WERI-Rb-1 (cell line): ENCODE data around the gene CD59.
"Not testable (repeated sequence)": the region's sequence is repeated elsewhere in the genome, so short reads cannot be mapped to it uniquely, and the experiment has no call there.

ENCODE experiments used
- DNase-seq: peaks from one replicate; pipeline ENCODE4 v3.0.0-alpha.2; 2020
- H3K27ac ChIP-seq: fragments of 250-450 bp; sonication (Bioruptor Pico); 2 replicates; pipeline ENCODE4 v1.5.1; 2020; ENCODE audit warnings: mild to moderate bottlenecking, moderate library complexity
- H3K27me3 ChIP-seq: fragments of 250-450 bp; sonication (Bioruptor Pico); 2 replicates; pipeline ENCODE4 v1.5.1; 2021; ENCODE audit warnings: mild to moderate bottlenecking, low read depth, moderate library complexity; ENCODE audit not compliant: insufficient read depth, severe bottlenecking
- H3K36me3 ChIP-seq: fragments of 250-450 bp; sonication (Bioruptor Pico); 2 replicates; pipeline ENCODE4 v1.5.1; 2020; ENCODE audit warnings: mild to moderate bottlenecking, moderate library complexity
- H3K4me3 ChIP-seq: 2 replicates; pipeline ENCODE4 v1.5.1; 2011; ENCODE audit warnings: low read depth, mild to moderate bottlenecking, control low read depth, low read length
- H3K9me3 ChIP-seq: fragments of 250-450 bp; sonication (Bioruptor Pico); 2 replicates; pipeline ENCODE4 v1.5.1; 2021; ENCODE audit warnings: mild to moderate bottlenecking, moderate library complexity; ENCODE audit not compliant: severe bottlenecking
- TF ChIP-seq, protein P1 (sequence below): IDR thresholded peaks from 2 replicates; pipeline ENCODE4 v1.5.1; 2011; ENCODE audit warnings: low read depth, mild to moderate bottlenecking, control low read depth, inconsistent platforms, low read length

Gene CD59

DNA sequence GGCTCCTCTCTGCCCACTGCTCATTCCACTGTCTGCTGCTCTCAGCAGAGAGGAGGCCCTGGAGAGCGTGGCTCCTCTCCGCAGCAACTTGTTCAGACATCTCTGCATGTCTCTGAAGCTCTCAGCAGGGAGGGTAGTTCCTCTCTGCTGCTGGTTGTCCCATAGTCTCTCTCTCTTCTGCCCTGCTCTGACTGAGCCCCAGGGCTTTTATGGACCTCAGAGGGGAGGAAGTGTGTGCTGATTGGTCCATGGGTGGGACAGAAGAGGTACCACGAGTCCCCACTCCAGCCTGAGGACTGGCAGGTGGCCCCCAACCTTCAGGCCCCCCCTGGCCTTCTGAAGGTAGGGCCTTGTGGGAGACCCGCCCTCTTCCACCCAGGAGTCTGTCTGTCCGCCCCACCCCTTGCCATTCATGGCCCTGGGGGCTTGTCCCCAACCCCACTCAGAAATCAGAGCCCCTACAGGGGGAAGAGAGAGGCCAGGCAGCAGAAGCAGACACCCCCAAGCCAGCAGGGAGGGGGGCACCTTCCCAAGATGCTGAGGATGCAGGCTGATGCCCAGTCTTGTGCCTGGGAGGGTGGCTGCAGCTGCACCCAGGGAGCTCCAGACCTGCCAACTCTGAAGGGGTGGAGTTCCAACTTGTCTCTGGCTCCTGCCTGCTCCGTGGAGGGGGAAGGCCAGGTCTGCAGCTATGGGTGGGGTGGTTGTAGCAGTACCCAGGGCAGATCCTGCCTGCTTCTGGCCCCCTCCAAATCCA is 70.7 kb downstream of the CD59 start:
- DNase-seq: no peak
- TF ChIP-seq, protein P1, sequence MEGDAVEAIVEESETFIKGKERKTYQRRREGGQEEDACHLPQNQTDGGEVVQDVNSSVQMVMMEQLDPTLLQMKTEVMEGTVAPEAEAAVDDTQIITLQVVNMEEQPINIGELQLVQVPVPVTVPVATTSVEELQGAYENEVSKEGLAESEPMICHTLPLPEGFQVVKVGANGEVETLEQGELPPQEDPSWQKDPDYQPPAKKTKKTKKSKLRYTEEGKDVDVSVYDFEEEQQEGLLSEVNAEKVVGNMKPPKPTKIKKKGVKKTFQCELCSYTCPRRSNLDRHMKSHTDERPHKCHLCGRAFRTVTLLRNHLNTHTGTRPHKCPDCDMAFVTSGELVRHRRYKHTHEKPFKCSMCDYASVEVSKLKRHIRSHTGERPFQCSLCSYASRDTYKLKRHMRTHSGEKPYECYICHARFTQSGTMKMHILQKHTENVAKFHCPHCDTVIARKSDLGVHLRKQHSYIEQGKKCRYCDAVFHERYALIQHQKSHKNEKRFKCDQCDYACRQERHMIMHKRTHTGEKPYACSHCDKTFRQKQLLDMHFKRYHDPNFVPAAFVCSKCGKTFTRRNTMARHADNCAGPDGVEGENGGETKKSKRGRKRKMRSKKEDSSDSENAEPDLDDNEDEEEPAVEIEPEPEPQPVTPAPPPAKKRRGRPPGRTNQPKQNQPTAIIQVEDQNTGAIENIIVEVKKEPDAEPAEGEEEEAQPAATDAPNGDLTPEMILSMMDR: no peak
- Histone ChIP-seq H3K36me3 (no peaks in the 10 kb centered on the region), H3K27me3 (no peaks in the 10 kb centered on the region), H3K4me3 (no peak overlapping the region), H3K9me3 (no peaks in the 10 kb centered on the region), H3K27ac (no peak overlapping the region)

GRCh38 chr11:33664827-33665226 is 71.4 kb downstream of the CD59 start:
- Histone ChIP-seq H3K4me3 (no peak overlapping the region), H3K9me3 (no peaks in the 10 kb centered on the region), H3K27ac (no peak overlapping the region), H3K36me3 (no peaks in the 10 kb centered on the region), H3K27me3 (no peaks in the 10 kb centered on the region)
- TF ChIP-seq, protein P1: no peak
- no peak for DNase-seq

GRCh38 chr11:33664166-33664565 is 72.1 kb downstream of the CD59 start:
- H3K4me3 ChIP-seq: no peak overlapping the region
- no peak for DNase-seq
- H3K27me3 ChIP-seq: no peaks in the 10 kb centered on the region
- no peak overlapping the region for H3K27ac ChIP-seq
- no peaks in the 10 kb centered on the region for H3K9me3 ChIP-seq
- no peaks in the 10 kb centered on the region for H3K36me3 ChIP-seq
- TF ChIP-seq, protein P1: no peak

DNA sequence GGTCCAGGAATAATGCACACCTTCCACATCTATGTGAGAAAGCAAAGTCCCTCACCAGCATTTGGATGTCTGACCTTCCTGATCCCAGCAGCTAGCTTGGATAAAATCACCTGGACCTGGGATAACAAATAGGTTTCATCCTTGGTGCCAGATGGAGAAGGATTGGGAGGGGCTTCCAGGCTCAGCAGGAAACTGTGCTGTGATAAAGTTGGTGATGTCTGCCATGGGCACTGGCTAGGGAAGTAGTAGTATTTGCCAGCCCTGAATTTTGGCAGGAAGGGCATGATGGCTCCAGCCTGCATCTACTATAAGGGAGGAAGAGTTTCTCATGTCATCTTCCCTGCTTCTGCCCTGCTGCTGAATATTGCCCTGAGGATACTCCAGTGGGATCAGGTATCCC is 73.1 kb downstream of the CD59 start:
- Histone ChIP-seq H3K27me3 (no peaks in the 10 kb centered on the region), H3K4me3 (no peak overlapping the region), H3K9me3 (no peaks in the 10 kb centered on the region), H3K36me3 (no peaks in the 10 kb centered on the region), H3K27ac (no peak overlapping the region)
- TF ChIP-seq, protein P1: no peak
- DNase-seq: no peak

GRCh38 chr11:33661526-33661925 is 74.7 kb downstream of the CD59 start:
- not testable (repeated sequence) for DNase-seq, H3K36me3 ChIP-seq, H3K4me3 ChIP-seq, H3K27me3 ChIP-seq, H3K9me3 ChIP-seq, H3K27ac ChIP-seq

DNA sequence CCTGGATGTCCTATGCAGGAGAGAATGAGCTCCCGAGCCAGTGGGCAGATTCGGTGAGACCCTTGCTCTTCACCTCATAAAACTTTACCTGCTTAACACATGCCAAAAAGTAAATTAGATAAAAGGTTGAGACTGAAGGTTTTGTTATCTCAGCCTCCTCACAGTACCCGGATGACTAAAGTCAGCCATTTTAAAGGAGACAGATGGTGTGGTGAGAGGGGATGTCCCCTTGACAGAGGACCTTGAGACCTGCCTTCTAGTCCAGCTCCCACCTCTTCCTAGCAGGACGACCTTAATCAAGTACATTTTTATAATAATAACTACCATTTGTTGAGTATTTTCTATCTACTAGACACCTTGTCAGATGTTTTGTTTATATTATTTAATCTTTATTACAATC is 75.3 kb downstream of the CD59 start:
- TF ChIP-seq, protein P1: no peak
- no peaks in the 10 kb centered on the region for H3K9me3 ChIP-seq
- no peak overlapping the region for H3K4me3 ChIP-seq
- H3K27ac ChIP-seq: no peak overlapping the region
- DNase-seq: no peak
- H3K27me3 ChIP-seq: no peaks in the 10 kb centered on the region
- H3K36me3 ChIP-seq: no peaks in the 10 kb centered on the region
